Fibroblast of the aortic adventitia (primary cell): Measurements from ENCODE around the gene ADA. TPM values are rescaled to one million over a fixed set of nuclear protein-coding genes. Genes with fewer than 3 reads are reported as not detected.
A peak's percentile ranks its signal among the peaks of the same experiment; 100 is the strongest.

Source experiments
- DNase-seq: peaks from one replicate; pipeline ENCODE4 v3.0.0-alpha.2; 2010; ENCODE audit warnings: low read depth
- H3K4me3 ChIP-seq: 2 replicates; pipeline ENCODE4 v1.5.1; 2011; ENCODE audit warnings: low read depth, mild to moderate bottlenecking, control low read depth, low read length, moderate library complexity
- CTCF ChIP-seq: IDR thresholded peaks from 2 replicates; pipeline ENCODE4 v1.5.1; 2011; ENCODE audit warnings: mild to moderate bottlenecking, low read length, control low read depth, inconsistent platforms; ENCODE audit not compliant: insufficient read depth
- total RNA-seq: library from RNA; depleted of rRNA; stranded (reverse); fragments of >200 nt; gene quantifications from 2 replicates; pipeline ENCODE4 v1.2.3, GENCODE V29; 2012; ENCODE audit warnings: low replicate concordance

Gene ADA
- total RNA-seq, 1 donor, result 4.6 TPM

- no peak overlapping the region for H3K4me3 ChIP-seq
- peak; percentile 40 for TF ChIP-seq CTCF
- DNase-seq, result peak; percentile 65
Observed at GRCh38 chr20:44576297-44576696, 75.2 kb downstream of the ADA start.

GRCh38 chr20:44574372-44574771 lies 77.1 kb downstream of the ADA start:
- DNase-seq, result no peak
- TF ChIP-seq CTCF, result no peak
- no peak overlapping the region for H3K4me3 ChIP-seq

GRCh38 chr20:44573501-44573869 lies 78.0 kb downstream of the ADA start:
- no peak for DNase-seq
- no peak overlapping the region for H3K4me3 ChIP-seq
- no peak for TF ChIP-seq CTCF

- no peak for TF ChIP-seq CTCF
- DNase-seq, result peak; percentile 92
- H3K4me3 ChIP-seq, result peak overlapping the region; percentile 14
Observed at GRCh38 chr20:44572551-44573500, 78.7 kb downstream of the ADA start.

GRCh38 chr20:44571362-44571988 lies 80.0 kb downstream of the ADA start:
- no peak overlapping the region for H3K4me3 ChIP-seq

GRCh38 chr20:44570367-44570766 lies 81.1 kb downstream of the ADA start:
- H3K4me3 ChIP-seq, result no peak overlapping the region
- no peak for TF ChIP-seq CTCF
- no peak for DNase-seq

More at GRCh38 chr20:44571362-44571988, 80.0 kb downstream of the ADA start:
- DNase-seq, result no peak
- no peak for TF ChIP-seq CTCF

Other genes with a start within 250 kb of the ADA start
- gene TTPAL, start 175.8 kb downstream of the ADA start, total RNA-seq, result 11.1 and 18.0 TPM in 2 replicates
- 113 and 160 TPM in 2 replicates for gene SERINC3, start 129.6 kb downstream of the ADA start, total RNA-seq
- gene PKIG, start 69.1 kb downstream of the ADA start, total RNA-seq, result 83.2 and 134 TPM in 2 replicates
- 67.9 and 266 TPM in 2 replicates for gene CCN5, start 63.7 kb upstream of the ADA start, total RNA-seq
- gene KCNK15, start 94.2 kb upstream of the ADA start, total RNA-seq, result 4.2 and 8.5 TPM in 2 replicates
- gene RIMS4, start 158.8 kb upstream of the ADA start, total RNA-seq, result 0.27 and 0.41 TPM in 2 replicates
- 174 and 180 TPM in 2 replicates for gene YWHAB, start 234.0 kb upstream of the ADA start, total RNA-seq